ENCODE results near the gene TMEM200A. TPM values are rescaled to one million over a fixed set of nuclear protein-coding genes. Genes with fewer than 3 reads are reported as not detected.

Gene TMEM200A
- total RNA-seq, 1 donor from 2014 or later = 0.79 TPM

- H3K4me3 ChIP-seq (ENCODE audit: low read depth, low read length) = no peak overlapping the region
- TF ChIP-seq, protein P1, sequence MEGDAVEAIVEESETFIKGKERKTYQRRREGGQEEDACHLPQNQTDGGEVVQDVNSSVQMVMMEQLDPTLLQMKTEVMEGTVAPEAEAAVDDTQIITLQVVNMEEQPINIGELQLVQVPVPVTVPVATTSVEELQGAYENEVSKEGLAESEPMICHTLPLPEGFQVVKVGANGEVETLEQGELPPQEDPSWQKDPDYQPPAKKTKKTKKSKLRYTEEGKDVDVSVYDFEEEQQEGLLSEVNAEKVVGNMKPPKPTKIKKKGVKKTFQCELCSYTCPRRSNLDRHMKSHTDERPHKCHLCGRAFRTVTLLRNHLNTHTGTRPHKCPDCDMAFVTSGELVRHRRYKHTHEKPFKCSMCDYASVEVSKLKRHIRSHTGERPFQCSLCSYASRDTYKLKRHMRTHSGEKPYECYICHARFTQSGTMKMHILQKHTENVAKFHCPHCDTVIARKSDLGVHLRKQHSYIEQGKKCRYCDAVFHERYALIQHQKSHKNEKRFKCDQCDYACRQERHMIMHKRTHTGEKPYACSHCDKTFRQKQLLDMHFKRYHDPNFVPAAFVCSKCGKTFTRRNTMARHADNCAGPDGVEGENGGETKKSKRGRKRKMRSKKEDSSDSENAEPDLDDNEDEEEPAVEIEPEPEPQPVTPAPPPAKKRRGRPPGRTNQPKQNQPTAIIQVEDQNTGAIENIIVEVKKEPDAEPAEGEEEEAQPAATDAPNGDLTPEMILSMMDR (IDR thresholded peaks at IDR 0.05; ENCODE audit: insufficient read depth, low read length, severe bottlenecking) = no peak
- H3K27me3 ChIP-seq (ENCODE audit: control insufficient read depth, insufficient read depth, low read length) = no peaks in the 10 kb centered on the region
- DNase-seq (ENCODE audit: low read depth) (no peak), FAIRE-seq (no peak)
- no peaks in the 10 kb centered on the region for H3K36me3 ChIP-seq (ENCODE audit: control insufficient read depth, insufficient read depth, low read length)
These were observed 93.5 kb downstream of the TMEM200A start for GRCh38 chr6:130459316-130459715.

DNA sequence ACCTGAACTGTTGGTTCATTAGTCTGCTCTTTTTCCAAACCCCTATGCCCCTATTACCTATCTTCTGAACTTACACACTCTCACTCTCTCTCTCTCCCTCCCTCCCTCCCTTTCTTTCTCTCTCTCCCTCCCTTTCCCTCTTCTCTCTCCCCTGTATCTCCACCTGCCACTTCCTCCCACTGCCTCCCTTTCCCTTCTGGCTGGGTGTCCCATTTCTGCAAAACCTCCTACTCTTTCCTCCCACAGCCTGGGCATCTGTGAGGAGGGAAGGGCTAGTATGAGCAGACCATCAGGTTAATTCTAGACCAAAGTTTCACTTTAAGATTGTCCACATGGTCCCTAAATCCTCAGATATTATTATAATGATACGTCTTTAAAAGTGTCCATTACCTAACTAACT is 95.1 kb downstream of the TMEM200A start:
- FAIRE-seq = no peak
- TF ChIP-seq, protein P1 (IDR thresholded peaks at IDR 0.05; ENCODE audit: insufficient read depth, low read length, severe bottlenecking) = no peak

DNA sequence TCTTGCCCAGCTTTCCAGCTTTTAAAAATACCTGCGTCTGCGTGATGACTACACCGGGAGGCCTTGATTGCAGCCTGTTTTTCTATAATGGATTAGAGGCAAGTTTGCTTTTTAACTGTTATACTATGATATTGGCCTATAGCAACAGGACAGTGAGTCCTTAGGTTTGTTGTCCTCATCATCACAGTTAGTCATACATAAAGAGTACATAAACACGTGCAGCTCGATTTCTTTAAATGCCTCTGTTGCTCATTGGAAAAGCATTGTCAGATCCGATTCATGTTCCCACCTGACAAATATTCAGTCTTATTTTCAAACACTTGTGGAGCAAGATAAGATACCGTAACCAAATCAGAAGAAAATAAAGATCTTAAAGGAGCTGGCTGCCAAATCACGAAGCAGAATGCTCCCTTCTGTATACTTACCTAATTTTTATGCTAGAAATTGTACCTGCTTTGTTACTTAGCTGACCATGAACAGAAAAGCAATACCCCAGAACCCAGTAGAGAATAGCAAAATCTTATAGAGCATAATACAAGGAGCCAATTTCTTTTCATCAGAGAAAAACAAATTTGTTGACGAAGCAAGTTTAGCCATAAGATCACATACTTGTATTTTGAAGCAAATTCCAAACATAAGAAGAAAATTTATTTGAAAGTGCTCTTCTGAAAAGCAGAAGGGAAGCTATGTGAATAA is 100.4 kb downstream of the TMEM200A start:
- DNase-seq (ENCODE audit: low read depth) (peak; percentile 65), FAIRE-seq (no peak)
- H3K27me3 ChIP-seq (ENCODE audit: control insufficient read depth, insufficient read depth, low read length) = no peaks in the 10 kb centered on the region
- H3K4me3 ChIP-seq (ENCODE audit: low read depth, low read length) = no peak overlapping the region
- TF ChIP-seq, protein P1 (IDR thresholded peaks at IDR 0.05; ENCODE audit: insufficient read depth, low read length, severe bottlenecking) = no peak
- no peaks in the 10 kb centered on the region for H3K36me3 ChIP-seq (ENCODE audit: control insufficient read depth, insufficient read depth, low read length)

More for the DNA sequence above, 95.1 kb downstream of the TMEM200A start:
- DNase-seq (ENCODE audit: low read depth) = no peak
- Histone ChIP-seq H3K4me3 (ENCODE audit: low read depth, low read length) (no peak overlapping the region), H3K36me3 (ENCODE audit: control insufficient read depth, insufficient read depth, low read length) (no peaks in the 10 kb centered on the region), H3K27me3 (ENCODE audit: control insufficient read depth, insufficient read depth, low read length) (no peaks in the 10 kb centered on the region)

DNA sequence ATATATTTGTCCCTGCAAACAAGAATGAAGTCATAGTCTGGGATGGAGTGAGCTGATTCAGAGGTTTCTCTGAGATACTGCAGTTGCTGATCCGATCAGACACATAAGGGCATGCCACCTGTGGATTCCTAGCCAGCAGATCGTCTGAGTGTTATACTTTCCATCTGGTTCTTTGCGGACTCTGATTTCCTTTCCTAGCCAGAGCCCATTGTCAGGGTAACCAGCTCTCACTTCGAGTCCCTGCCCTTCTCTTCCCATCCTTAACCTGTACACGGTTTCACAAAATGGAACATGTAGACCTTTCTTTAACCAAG is 100.9 kb downstream of the TMEM200A start:
- Histone ChIP-seq H3K27me3 (ENCODE audit: control insufficient read depth, insufficient read depth, low read length) (no peaks in the 10 kb centered on the region), H3K4me3 (ENCODE audit: low read depth, low read length) (no peak overlapping the region), H3K36me3 (ENCODE audit: control insufficient read depth, insufficient read depth, low read length) (no peaks in the 10 kb centered on the region)
- TF ChIP-seq, protein P1 (IDR thresholded peaks at IDR 0.05; ENCODE audit: insufficient read depth, low read length, severe bottlenecking) = no peak
- FAIRE-seq (no peak), DNase-seq (ENCODE audit: low read depth) (peak; percentile 16)

DNA sequence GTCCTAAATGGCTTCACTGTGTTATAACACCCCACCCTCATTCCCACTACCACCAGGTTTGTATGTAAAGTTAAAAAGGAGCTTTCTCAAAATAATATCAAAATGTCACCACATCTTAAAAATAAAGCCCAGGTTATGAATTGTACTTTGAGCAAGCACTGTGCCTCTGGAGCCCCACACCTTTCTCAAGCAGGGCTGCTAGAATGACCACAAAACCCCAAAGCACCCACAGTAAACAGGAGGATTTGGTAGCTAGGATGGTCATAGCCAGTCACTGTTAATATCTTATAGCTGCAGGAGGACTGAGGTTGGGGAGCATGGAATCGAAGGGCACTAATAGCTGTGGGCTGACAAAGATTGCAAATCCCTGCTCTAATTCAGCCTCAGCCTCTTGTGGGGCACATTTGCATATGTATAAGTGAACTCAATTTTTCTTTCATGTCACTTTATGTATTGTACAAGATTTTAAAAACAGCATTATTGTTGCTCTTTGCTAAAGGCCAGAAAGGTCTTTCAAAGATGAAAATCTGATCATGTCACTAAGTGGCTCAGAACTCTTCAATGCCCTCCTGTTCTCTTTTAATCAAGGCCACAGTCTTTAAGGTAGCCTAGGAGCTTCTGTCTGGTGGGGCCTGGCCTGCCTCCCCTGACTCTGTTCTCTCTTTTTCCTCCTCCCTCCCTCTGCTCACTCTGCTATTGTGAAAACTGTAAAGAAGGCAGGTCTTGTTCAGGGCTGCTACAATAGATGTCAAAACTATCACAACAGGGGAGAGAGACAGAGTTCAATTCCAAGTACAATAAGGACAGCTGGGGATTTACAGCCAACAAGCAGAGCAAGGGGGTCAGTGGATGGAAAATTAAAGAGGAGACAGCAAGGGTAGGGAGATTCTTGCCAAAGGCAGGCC is 101.6 kb downstream of the TMEM200A start:
- no peak for FAIRE-seq
- no peak overlapping the region for H3K4me3 ChIP-seq (ENCODE audit: low read depth, low read length)
- TF ChIP-seq, protein P1 (IDR thresholded peaks at IDR 0.05; ENCODE audit: insufficient read depth, low read length, severe bottlenecking) = no peak

More for the DNA sequence above, 101.6 kb downstream of the TMEM200A start:
- Histone ChIP-seq H3K36me3 (ENCODE audit: control insufficient read depth, insufficient read depth, low read length) (no peaks in the 10 kb centered on the region), H3K27me3 (ENCODE audit: control insufficient read depth, insufficient read depth, low read length) (no peaks in the 10 kb centered on the region)
- DNase-seq (ENCODE audit: low read depth) = no peak
